ENCODE data around the gene SPTLC2.
A peak's percentile ranks its signal among the peaks of the same experiment; 100 is the strongest.
"Not testable (repeated sequence)": the region's sequence is repeated elsewhere in the genome, so short reads cannot be mapped to it uniquely, and the experiment has no call there.

Gene SPTLC2, protein sequence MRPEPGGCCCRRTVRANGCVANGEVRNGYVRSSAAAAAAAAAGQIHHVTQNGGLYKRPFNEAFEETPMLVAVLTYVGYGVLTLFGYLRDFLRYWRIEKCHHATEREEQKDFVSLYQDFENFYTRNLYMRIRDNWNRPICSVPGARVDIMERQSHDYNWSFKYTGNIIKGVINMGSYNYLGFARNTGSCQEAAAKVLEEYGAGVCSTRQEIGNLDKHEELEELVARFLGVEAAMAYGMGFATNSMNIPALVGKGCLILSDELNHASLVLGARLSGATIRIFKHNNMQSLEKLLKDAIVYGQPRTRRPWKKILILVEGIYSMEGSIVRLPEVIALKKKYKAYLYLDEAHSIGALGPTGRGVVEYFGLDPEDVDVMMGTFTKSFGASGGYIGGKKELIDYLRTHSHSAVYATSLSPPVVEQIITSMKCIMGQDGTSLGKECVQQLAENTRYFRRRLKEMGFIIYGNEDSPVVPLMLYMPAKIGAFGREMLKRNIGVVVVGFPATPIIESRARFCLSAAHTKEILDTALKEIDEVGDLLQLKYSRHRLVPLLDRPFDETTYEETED

DNA sequence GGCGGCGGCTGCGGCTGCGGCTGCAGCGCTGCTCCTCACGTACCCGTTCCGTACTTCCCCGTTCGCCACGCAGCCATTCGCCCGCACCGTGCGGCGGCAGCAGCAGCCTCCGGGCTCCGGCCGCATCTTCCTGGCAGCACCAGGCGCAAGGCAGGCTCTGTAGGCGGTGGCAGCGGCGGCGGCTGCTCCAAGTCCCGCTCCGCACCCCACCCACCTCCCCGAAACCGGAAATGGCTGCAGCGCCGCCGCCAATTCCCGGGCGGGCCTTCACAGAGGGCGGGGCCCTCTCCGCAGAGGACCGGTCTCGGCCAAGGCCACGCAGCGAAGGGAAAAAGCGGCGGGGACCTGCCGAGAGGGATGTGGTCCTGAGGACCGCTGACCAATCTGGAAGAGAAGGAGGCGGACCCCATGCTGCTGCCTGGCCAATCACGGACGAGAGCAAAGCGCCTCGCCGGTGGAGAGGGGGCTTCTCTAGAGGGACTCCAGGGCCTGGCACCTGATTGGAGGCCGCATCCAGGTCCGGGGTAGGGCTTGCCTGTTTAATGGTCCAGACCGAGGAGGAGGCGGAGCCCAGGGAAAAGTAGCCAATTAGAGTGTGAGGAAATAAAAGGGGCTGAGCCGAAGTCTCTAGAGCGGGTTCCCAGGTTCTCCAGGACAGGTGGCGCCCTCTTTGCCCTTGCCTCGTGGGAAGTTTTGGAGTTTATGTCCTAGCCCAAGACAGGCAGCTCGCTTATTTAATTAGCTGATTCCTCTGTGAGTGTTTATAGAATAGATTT, at the start of gene SPTLC2:
Gene SPTLC2, minus strand, starts transcription at position 184 of the 776 bp plus-strand sequence. Its CDS starts 58 bp downstream, at position 126.
- peak; percentile 98 for DNase-seq (ENCODE audit: low spot score)

DNA sequence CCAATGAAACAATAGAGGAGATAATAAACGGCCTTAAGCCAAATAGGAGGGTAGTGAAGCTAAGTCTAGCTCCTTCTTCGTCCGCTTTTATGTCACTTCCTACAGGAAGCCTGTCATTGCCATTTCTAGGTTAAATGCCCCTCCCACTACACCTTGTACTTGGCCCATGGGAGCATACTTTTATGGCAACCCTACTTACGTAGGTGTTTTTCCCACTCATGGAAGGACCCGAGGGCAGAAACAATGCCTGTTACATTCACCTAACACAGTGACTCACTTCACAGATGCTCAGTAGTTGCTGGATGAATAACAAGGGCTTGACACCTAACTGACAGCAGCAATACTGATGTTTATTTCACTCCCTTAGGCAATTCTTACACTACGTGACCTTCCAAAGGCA, 46.9 kb upstream of the SPTLC2 start:
- no peak for DNase-seq (ENCODE audit: low spot score)

DNA sequence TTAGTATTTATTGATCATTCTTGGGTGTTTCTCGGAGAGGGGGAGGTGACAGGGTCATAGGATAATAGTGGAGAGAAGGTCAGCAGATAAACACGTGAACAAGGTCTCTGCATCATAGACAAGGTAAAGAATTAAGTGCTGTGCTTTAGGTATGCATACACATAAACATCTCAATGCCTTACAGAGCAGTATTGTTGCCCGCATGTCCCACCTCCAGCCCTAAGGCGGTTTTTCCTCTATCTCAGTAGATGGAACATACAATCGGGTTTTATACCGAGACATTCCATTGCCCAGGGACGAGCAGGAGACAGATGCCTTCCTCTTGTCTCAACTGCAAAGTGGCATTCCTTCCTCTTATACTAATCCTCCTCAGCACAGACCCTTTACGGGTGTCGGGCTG, 45.1 kb upstream of the SPTLC2 start:
- not testable (repeated sequence) for DNase-seq (ENCODE audit: low spot score)

DNA sequence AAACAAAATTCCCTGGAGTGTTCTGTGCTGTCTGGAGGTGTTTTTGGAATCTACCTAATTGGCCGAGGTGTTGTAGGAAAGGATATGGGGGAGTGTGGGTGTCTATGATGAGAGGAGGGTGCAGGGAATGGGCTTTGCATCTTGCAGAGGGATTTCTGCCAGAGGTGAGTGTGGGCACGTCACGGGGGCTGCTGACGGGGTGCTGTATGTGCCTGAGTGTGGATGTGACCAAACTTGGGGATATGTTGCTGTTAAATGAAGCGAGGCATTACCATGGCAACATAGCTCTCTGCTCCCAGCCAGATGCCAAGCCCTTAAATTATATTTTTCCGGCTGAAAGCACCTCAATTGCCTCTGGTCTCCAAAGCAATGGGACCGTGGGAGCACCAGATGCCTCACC, 44.3 kb upstream of the SPTLC2 start:
- DNase-seq (ENCODE audit: low spot score), result no peak

DNA sequence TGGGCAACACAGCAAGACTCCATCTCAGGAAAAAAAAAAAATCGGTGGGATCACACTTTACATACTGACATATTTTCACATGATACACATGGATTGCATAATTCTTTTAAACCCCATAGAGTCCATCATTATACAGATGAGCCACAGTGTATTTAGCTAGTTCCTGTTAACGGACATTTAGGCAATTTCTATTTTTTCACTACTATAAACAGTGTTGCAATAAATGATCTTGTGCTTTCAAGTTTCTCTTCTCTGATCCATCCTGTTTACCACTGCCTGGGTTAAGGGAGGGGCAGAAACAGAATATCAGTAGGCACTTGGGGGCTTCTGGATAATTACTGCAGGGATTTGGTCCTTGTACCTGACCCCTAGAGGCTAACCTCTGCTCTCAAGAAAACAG, 43.4 kb upstream of the SPTLC2 start:
- no peak for DNase-seq (ENCODE audit: low spot score)

DNA sequence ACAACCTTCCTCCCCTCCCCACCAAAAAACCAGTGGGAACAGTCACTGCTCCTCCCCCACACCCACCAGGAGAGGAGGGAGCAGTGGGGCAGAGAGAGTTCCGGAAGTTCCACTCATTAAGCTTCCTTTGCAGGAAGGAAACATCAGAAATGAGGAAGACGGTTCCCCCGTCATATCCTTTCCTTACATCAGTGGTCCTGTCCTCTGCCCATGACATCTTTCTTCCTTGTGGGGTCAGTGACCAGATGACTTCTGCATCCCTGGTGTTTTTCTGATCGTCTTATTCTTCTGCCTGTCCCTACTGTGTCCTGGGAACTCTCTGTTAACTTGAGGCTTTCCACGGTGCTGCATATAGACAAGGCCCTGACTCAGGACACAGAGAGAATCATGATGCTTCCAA, 40.8 kb upstream of the SPTLC2 start:
- no peak for DNase-seq (ENCODE audit: low spot score)

DNA sequence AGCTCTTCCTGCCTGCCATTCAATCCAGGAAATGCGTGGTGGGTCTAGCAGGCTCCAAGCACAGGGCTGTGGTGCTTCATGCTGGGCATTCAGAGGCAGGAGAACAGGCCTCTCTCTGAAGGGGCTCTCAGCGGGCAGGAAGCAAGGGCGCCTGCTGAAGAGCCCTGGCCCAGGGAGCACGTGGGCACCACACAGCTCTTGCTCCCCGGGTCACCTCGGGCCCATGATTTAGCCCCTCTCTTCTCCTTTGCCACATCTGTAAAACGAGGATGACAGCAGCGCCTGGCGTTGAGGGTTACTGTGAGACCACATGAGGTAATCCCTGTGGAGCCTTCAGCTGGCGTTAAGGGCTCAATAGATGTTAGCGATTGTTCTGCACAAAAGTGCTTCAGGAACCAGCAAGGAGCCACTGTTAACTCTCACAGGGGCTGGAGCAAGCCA, 37.6 kb upstream of the SPTLC2 start:
- no peak for DNase-seq (ENCODE audit: low spot score)

DNA sequence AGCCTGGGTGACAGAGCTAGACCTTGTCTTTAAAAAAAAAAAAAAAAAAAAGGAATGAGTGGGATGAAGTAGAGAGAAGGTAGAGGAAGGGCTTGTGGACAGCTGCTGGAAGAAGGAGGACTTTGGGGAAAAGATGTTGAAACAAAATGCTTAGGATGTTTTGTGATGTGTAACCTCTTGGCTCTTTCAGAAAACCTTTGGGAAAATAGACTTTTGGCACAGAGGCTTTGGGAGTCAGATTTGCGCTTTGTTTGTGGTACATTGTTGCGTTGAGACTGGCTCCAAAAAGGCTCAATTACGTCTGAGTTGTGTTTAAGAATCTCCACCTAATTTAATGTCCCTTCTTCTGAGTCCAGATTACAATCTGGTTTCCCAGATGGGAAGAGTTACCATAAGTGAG, 32.9 kb upstream of the SPTLC2 start:
- no peak for DNase-seq (ENCODE audit: low spot score)

DNA sequence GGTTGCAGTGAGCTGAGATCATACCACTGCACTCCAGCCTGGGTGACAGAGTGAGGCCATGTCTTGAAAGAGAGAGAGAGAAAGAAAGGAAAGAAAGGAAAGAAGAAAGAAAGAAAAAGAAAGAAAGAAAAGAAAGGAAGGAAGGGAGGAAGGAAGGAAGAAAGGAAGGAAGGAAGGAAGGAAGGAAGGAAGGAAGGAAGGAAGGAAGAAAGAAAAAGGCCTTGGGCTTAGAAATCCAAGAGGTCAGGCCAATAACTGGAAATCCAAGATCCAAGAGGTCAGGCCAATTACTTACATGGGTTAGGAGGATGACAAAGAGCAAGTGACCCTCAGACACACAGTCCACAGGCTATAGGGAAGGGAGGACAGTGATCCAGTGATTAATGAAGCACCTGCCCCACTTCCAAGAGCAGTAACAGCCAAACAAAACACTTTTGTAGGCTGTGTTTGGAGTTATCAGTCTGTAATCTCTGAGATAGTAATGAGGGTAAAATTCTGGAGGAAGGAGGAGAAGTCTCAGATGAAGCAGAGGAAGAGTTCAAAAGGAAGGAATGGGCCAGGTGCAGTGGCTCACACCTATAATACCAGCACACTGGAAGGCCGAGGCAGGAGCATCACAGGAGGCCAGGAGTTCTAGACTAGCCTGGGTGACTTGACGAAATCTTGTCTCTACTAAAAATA, 32.2 kb upstream of the SPTLC2 start:
- no peak for DNase-seq (ENCODE audit: low spot score)

DNA sequence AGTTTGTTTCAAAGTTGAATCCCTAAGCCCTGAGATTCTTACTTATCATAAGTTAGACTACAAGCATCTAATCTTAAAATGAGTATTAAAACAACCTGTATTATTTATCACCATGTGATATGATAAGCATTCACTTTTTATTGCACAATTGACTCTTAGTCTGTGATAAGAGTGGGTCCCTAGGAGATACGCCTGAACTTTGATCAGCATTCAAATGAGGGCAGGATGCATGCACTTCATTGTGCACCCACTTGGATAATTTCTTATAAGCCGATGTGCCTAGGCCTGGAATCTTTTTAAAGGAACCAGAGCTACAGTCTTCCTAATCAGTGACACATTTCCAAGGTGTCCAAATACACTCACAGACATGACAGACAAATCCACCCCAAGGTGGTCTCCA, 31.4 kb upstream of the SPTLC2 start:
- no peak for DNase-seq (ENCODE audit: low spot score)

DNA sequence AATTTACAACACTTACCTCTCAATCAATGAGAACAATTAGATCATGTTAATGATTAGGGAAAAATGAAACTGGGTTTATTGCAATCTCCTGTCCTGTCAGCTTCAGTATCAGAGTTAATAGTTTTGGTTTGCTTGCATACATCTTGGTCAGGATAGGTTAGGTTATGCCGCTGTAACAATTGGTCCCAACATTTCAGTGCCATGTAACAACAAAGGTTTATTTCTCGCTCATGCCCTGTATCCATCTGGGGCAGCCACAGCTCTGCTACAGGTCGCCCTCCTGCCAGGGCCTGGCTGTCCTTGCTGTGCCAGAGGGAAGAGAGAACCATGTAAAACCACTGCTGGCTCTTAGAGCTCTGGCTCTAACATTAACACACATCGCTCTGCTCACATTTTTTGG, 30.5 kb upstream of the SPTLC2 start:
- DNase-seq (ENCODE audit: low spot score), result no peak

DNA sequence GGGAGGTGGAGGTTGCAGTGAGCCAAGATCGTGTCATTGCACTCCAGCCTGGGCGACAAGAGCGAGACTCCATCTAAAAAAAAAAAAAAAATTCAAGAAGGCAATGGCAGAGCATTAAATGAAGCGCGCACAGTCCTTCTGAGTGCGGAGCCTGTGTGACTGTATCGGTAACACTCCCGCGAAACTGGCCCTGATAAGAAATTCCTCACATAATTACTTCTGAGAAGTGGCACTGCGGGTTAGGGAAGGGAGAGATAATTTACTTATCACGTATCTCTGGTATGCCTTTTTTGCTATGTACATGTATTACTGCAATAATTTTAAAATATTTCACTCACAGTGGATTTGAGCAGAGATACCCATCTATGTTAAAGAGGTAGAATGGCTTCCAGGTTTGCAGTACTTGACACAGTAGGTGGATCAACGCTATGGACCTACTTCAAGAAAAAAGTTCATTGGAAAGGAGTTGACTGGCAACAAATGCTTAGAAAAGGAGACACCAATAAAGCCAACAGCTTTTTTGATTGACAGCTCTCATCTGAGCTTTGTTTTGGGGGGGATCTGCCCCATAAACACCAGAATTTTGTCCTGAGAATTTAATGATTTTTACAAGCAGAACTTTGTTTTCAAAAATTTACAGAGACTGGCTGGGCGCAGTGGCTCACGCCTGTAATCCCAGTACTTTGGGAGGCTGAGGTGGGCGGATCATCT, 29.2 kb upstream of the SPTLC2 start:
- DNase-seq (ENCODE audit: low spot score), result no peak

DNA sequence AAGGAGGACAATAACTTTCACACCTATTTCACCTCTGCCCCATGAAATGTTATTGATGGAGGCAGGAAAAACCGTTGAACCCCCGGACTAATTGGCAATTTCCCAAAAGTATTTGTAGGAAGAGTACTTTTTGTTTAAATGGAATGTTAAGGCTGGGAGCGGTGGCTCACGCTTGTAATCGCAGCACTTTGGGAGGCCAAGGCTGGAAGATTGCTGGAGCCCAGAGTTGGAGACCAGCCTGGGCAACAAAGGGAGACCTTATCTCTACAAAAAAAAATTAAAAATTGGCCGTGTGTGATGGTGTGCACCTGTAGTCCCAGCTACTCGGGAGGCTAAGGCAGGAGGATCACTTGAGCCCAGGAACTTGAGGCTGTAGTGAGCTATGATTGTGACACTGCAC, 26.0 kb upstream of the SPTLC2 start:
- no peak for DNase-seq (ENCODE audit: low spot score)

DNA sequence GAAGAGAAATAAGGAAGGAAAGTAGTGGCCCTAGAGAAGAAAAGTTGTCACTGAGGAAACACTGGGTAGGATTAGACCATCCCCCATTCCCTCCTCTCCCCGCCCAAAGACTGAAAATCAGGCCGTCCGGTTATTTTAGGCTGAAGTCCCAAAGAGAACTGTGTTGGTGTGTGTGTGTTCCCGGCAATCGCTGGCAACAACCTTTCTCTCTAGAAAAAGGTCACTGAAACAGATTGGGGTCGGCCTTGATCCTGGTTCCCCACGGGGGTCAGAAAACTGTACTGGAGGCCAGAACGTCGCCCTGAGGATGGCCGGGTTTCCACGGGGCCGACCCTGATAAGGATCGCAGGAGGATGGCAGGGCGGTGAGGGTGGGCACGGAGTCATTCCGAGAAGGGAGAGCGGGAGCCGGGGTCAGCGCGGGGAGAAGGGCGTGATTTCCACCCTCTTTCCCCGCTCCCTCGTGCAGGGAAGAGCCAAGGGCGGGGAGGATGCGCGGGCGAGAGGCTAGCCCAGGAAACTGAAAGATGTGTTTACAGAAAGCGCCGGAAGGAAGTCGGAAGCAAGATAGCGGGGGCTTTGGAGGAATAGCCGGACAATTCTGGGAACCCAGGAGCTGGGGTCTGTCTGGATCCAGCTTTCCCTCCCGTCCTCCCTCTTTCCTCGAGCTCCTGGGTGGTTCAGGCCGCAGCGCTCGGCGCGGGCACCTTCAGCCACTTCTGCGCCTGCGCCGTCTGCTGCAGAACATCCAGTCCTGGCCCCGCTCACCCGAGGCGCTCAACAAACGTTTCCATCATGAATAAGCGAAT, 25.3 kb upstream of the SPTLC2 start:
- peak; percentile 60 for DNase-seq (ENCODE audit: low spot score)

DNA sequence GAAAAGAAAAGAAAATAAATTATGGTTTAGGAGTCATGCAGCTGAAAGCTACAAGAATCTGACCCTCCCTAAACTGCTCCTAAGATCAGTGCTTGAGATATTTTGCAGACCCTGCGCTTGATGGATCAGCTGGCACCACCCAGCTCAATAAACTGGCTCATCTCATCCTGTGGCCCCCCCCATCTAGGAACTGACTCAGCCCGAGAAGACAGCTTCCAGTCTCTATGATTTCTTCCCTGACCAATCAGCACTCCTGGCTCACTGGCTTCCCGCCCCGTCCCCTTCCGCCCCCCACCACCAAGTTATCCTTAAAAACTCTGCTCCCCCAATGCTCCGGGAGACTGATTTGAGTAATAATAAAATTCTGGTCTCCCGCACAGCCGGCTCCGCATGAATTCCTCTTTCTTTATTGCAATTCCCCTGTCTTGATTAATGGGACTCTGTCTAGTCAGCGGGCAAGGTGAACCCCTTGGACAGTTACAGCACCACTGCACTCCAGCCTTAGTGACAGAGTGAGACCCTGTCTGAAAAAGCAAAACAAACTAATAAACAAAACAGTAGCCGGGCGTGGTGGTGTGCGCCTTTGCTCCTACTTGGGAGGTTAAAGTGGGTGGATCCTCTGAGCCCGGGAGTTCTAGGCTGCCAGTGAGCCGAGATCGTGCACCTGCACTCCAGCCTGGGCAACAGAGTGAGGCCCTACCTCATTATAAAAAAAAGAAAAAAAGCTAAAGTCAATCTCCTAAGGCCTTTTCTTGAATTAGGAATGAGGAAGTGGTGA, 24.5 kb upstream of the SPTLC2 start:
- no peak for DNase-seq (ENCODE audit: low spot score)

DNA sequence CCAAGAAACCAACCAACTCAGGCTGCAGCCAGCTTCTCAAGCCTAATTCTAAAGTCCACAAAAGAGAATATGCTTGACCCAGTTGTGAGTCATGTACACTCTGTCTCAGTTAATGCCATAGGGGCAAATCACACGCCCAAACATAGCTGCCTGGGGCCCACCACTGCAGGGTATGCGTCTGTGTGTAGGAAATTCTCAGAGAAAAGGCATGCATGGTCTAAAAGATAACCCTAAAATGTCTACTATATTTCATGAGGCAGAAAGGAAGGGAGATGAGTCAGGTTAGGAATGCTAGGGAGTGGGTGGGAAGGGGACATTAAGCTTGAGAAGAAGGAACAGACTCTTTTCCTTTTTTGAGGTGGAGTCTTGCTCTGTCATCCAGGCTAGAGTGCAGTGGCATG, 22.3 kb upstream of the SPTLC2 start:
- DNase-seq (ENCODE audit: low spot score), result no peak

DNA sequence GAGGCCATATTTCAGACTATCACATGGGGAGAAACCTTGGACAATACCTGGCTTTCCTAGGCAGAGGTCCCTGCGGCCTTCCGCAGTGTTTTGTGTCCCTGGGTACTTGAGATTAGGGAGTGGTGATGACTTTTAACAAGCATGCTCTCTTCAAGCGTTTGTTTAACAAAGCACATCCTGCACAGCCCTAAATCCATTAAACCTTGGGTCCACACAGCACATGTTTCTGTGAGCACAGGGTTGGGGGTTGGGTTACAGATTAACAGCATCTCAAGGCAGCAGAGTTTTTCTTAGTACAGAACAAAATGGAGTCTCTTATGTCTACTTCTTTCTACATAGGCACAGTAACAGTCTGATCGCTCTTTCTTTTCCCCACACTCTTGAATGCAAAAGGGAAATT, 19.4 kb upstream of the SPTLC2 start:
- not testable (repeated sequence) for DNase-seq (ENCODE audit: low spot score)

DNA sequence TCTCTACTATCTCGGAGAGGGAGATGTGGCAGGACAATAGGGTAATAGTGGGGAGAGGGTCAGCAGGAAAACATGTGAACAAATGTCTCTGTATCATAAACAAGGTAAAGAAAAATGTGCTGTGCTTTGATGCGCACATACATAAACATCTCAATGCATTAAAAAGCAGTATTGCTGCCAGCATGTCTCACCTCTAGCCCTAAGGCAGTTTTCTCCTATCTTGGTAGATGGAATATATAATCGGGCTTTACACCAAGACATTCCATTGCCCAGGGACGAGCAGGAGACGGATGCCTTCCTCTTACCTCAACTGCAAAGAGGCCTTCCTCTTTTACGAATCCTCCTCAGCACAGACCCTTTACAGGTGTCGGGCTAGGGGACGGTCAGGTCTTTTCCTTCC, 19.0 kb upstream of the SPTLC2 start:
- DNase-seq (ENCODE audit: low spot score), result not testable (repeated sequence)

DNA sequence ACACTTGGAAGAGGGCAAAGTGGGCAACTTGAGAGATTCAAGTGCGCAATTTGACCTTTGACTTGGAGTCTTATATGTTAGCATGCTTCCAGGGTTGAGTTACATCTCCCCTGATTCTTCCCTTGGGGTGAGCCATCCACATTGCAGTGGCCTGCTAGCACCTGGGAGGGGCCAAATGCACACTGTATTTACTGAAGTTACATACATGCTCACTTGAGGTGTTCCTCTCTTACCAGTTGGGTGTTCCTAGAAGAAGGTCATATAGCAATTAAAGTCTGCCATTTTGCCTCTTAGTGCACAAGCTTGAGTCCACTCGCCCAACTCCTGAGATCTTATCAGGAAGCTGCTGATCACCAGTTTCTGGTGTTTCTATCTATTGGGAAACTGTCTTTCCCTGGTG, 13.7 kb upstream of the SPTLC2 start:
- no peak for DNase-seq (ENCODE audit: low spot score)

DNA sequence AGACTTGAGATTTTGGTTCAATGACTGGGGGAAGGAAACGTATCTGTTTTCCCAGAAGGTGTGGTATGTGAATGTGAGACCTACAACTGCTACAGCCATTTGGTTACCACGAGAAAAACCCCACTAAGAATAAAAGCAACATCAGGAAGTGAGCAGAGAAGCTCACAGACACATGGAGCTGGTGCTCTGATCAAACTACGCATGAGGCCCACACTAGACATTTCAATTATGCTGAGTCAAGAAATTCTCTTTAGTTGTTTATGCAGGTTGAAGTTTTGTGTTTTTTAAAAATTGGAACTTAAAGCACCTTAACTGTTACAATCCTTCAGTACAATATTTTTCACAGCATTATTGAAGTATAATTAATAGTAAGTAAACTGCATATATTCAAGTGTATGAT, 8.9 kb upstream of the SPTLC2 start:
- no peak for DNase-seq (ENCODE audit: low spot score)

Measured in activated CD4-positive, alpha-beta T cell treated with anti-CD3 and anti-CD28 coated beads, Interleukin-2, Interleukin-4, amounts not matched to agents 100 ng/mL and 50 ng/mL, durations not matched to agents 16 hours and 8 hours (primary cell).